LNCaP clone FGC (cell line): ENCODE data around the gene NIT1.

ENCODE experiments used
- DNase-seq: peaks from one replicate; pipeline ENCODE4 v3.0.0-alpha.2; 2011; ENCODE audit warnings: low read depth
- H3K4me3 ChIP-seq: 2 replicates; pipeline ENCODE4 v1.5.1; 2011; ENCODE audit warnings: mild to moderate bottlenecking, low read depth, low read length, control low read depth
- TF ChIP-seq, protein P1 (sequence below): IDR thresholded peaks from 2 replicates; pipeline ENCODE4 v1.5.1; 2012; ENCODE audit warnings: mild to moderate bottlenecking; ENCODE audit not compliant: control insufficient read depth, insufficient read depth; ENCODE audit errors: extremely low read depth

NIT1 gene

DNA sequence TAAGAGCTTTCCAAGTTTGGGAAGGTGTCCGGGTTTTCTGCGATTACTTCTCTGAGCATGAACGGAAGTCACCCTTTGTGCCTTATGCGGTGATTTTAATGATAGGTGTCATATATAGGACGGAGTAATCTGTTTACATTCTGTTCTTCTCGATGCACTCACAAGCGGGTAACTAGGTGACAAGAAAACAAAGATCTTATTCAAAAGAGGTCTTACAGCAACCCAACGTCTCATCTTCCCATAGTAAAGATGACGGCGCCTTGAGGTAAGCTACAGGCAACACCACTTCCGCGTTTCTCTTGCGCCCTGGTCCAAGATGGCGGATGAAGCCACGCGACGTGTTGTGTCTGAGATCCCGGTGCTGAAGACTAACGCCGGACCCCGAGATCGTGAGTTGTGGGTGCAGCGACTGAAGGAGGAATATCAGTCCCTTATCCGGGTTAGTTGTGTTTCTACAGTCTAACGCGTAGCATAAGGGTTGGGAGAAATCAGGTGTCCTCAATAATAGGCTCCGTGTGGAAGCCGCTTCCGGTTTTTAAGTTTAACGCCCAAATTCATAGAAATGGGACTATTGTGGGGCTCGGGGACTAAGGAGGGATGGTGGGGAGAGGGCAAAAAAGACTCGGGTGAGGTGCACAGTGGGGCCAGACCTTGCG lies 35.9 kb downstream of the NIT1 start, which contains the start of gene UFC1:
UFC1 (plus strand) TSS at position 297 of the 656 bp plus-strand sequence; CDS start at position 317, 20 bp downstream.
- peak; percentile 82 for DNase-seq
- TF ChIP-seq, protein P1, sequence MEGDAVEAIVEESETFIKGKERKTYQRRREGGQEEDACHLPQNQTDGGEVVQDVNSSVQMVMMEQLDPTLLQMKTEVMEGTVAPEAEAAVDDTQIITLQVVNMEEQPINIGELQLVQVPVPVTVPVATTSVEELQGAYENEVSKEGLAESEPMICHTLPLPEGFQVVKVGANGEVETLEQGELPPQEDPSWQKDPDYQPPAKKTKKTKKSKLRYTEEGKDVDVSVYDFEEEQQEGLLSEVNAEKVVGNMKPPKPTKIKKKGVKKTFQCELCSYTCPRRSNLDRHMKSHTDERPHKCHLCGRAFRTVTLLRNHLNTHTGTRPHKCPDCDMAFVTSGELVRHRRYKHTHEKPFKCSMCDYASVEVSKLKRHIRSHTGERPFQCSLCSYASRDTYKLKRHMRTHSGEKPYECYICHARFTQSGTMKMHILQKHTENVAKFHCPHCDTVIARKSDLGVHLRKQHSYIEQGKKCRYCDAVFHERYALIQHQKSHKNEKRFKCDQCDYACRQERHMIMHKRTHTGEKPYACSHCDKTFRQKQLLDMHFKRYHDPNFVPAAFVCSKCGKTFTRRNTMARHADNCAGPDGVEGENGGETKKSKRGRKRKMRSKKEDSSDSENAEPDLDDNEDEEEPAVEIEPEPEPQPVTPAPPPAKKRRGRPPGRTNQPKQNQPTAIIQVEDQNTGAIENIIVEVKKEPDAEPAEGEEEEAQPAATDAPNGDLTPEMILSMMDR: no peak
- H3K4me3 ChIP-seq: peak within 1 kb of the TSS; percentile 74

DNA sequence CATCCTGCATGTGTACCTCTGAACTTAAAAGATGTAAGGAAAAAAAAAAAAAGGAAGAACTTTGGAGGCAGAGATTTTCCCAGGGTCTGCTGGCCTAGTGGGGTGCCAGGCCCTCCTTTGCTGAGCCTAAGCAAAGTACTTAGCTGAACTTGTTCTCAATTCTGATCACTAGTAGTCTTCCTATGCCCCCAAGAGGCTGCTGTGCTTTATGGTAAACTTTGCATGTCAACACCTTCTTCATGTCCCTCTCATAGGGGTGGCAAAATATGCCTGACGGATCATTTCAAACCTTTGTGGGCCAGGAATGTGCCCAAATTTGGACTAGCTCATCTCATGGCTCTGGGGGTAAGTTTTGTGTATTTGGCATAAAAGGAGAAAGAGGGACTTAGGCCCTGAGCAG lies 40.0 kb downstream of the NIT1 start:
- no peak for DNase-seq
- H3K4me3 ChIP-seq: no peak overlapping the region
- TF ChIP-seq, protein P1: no peak

DNA sequence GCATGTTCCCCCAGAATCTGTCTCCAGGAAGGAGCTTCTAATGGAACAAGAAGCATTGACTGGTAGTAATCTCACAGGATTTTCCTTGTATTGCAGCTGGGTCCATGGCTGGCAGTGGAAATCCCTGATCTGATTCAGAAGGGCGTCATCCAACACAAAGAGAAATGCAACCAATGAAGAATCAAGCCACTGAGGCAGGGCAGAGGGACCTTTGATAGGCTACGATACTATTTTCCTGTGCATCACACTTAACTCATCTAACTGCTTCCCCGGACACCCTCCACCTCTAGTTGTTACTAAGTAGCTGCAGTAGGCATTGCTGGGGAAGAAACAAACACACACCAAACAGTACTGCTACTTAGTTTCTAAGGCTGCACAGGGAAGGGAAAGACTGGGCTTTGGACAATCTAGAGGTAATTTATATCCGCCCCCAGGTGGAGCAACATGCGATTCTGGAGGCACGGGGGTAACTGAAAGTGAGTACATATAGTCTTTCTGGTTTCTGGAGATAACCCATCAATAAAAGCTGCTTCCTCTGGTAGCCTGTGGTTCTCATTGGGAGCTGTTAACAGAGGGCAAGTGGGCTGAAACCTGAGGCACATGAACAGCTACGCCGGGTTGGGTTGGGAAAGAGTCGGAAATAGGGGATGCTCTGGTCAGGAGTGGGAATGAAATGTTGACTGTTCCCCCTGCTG lies 40.6 kb downstream of the NIT1 start:
- H3K4me3 ChIP-seq: peak overlapping the region; percentile 93
- no peak for DNase-seq
- TF ChIP-seq, protein P1: no peak

DNA sequence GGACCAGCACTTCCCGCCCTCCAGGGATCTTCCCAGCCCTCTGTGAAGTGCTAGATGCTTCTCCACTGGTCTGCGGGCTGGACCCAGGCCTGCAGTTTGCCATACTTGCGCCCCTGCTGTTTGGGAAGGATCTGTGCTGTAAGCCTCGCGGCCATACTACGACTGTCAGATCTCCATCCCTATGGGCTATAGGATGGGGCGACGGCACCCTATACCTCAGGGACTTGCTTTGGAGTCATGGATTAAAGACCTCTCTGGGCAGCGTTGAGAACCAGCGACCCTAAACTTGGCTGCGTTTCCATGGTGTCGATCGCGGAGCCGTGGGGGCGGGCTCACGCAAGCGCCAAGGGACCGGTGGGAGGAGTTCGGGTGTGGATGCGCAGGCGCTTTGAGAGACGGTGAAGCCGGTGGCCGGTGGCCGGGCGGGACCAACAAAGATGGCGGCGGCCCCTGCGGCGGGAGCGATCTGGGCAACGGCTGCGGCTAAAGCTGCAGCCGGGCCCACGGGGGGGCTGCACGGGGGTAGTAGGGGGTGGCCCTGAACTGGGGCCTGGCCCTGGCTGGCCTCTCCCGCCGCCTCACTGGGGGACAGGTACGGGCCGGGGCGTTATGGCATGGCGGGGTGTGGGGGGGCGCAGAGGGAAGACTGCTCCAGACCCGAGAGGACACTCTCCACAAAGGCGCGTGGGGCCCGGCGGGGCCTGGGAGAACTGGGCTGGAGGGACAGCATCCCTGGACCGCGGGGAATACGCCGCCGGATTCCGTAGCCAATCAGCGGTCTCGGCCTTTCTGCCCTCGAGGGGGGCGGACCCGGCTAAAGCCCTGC lies 41.4 kb downstream of the NIT1 start, which contains the start of gene USP21:
USP21 (plus strand) TSS at position 414 of the 826 bp plus-strand sequence. CDS start 1,141 bp downstream, outside the sequence.
- no peak for DNase-seq
- H3K4me3 ChIP-seq: peak within 1 kb of the TSS; percentile 93
- TF ChIP-seq, protein P1: peak; percentile 28; the same call in 1 of the 2 replicates

DNA sequence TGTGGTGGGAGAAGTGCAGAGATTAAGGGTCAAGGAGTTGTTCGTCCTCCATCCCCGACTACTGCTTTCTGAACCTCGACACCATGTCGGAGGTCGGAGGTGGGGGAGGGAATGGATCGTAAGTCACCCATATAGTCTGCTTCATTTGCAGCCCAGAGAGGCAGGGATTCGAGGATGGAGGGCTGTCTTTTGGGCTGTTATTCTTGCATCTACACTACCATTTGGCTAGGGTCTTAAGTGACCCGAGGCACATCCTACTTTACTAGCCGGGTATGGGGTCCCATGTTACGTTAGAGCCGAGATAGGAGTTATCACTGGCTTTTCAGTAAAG lies 42.0 kb downstream of the NIT1 start:
- DNase-seq: no peak
- H3K4me3 ChIP-seq: peak overlapping the region; percentile 93
- TF ChIP-seq, protein P1: no peak

DNA sequence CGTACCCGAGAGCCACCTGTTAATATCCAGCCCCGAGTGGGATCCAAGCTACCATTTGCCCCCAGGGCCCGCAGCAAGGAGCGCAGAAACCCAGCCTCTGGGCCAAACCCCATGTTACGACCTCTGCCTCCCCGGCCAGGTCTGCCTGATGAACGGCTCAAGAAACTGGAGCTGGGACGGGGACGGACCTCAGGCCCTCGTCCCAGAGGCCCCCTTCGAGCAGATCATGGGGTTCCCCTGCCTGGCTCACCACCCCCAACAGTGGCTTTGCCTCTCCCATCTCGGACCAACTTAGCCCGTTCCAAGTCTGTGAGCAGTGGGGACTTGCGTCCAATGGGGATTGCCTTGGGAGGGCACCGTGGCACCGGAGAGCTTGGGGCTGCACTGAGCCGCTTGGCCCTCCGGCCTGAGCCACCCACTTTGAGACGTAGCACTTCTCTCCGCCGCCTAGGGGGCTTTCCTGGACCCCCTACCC lies 42.8 kb downstream of the NIT1 start:
- H3K4me3 ChIP-seq: no peak overlapping the region
- TF ChIP-seq, protein P1: no peak
- DNase-seq: no peak
